Mucosa of descending colon (tissue), 3 donors: ENCODE data around the gene NAE1. TPM values are rescaled to one million over a fixed set of nuclear protein-coding genes. Genes with fewer than 3 reads are reported as not detected.

Source experiments
- total RNA-seq, 3 donors: library from RNA; stranded (reverse); fragmentation: NEBNext Ultra II Directional in 2 of 3; extraction: Animal tissue kit (Norgen Biotek cat#: 25700) in 2 of 3; gene quantifications; one replicate each; pipeline versions ENCODE4 v1.2.1 to v1.2.4, GENCODE V29; 2021 to 2023
- donor health status: DM: no; HTN: no; CAD: no; lungs with moderate emphysema.
- donor health status: DM: no; HTN: no; CAD: no.
- donor health status: DM: no; HTN: yes; CAD: no.

Gene NAE1
- total RNA-seq, 3 donors from 2014 or later, result 48.4 to 52.9 (median 50.8) TPM

Other genes with a start within 250 kb of the NAE1 start
- gene CMTM3, start 226.3 kb downstream of the NAE1 start, total RNA-seq, result 10 to 100 TPM in 1 of 3 donors, 1 to 10 TPM in 2; 3.1 to 15.9 (median 9.3) TPM
- 100 to 1,000 TPM in 2 of 3 donors, 10 to 100 TPM in 1; 91.6 to 208 (median 155) TPM for gene CMTM4, start 134.2 kb downstream of the NAE1 start, total RNA-seq
- 100 to 1,000 TPM; 153 to 249 (median 217) TPM for gene DYNC1LI2, start 79.4 kb downstream of the NAE1 start, total RNA-seq
- gene TERB1, start 29.4 kb downstream of the NAE1 start, total RNA-seq, result under 1 TPM in 2 of 3 donors, not detected in 1; 0.28 to 0.32 TPM
- gene CA7, start 13.4 kb upstream of the NAE1 start, total RNA-seq, result 100 to 1,000 TPM in 2 of 3 donors, 10 to 100 TPM in 1; 59.3 to 253 (median 131) TPM
- 10 to 100 TPM; 15.5 to 23.5 (median 23.2) TPM for gene PDP2, start 49.5 kb upstream of the NAE1 start, total RNA-seq
- gene CDH16, start 87.9 kb upstream of the NAE1 start, total RNA-seq, result under 1 TPM; 0.13 to 0.78 (median 0.72) TPM
- gene RRAD, start 94.6 kb upstream of the NAE1 start, total RNA-seq, result 10 to 100 TPM in 1 of 3 donors, 1 to 10 TPM in 2; 1.3 to 11.6 (median 1.3) TPM
- gene CIAO2B, start 103.4 kb upstream of the NAE1 start, total RNA-seq, result 10 to 100 TPM; 72.5 to 78.1 (median 76.5) TPM
- gene CES2, start 104.5 kb upstream of the NAE1 start, total RNA-seq, result 100 to 1,000 TPM; 180 to 566 (median 456) TPM
- 100 to 1,000 TPM in 2 of 3 donors, 10 to 100 TPM in 1; 86.5 to 264 (median 199) TPM for gene CES3, start 130.3 kb upstream of the NAE1 start, total RNA-seq
- gene CES4A, start 157.6 kb upstream of the NAE1 start, total RNA-seq, result 10 to 100 TPM in 1 of 3 donors, 1 to 10 TPM in 2; 6.3 to 10.1 (median 8.3) TPM
- gene CBFB, start 198.2 kb upstream of the NAE1 start, total RNA-seq, result 10 to 100 TPM; 26.3 to 35.5 (median 26.8) TPM